ENCODE results near the gene SMIM24.

SMIM24 gene

DNA sequence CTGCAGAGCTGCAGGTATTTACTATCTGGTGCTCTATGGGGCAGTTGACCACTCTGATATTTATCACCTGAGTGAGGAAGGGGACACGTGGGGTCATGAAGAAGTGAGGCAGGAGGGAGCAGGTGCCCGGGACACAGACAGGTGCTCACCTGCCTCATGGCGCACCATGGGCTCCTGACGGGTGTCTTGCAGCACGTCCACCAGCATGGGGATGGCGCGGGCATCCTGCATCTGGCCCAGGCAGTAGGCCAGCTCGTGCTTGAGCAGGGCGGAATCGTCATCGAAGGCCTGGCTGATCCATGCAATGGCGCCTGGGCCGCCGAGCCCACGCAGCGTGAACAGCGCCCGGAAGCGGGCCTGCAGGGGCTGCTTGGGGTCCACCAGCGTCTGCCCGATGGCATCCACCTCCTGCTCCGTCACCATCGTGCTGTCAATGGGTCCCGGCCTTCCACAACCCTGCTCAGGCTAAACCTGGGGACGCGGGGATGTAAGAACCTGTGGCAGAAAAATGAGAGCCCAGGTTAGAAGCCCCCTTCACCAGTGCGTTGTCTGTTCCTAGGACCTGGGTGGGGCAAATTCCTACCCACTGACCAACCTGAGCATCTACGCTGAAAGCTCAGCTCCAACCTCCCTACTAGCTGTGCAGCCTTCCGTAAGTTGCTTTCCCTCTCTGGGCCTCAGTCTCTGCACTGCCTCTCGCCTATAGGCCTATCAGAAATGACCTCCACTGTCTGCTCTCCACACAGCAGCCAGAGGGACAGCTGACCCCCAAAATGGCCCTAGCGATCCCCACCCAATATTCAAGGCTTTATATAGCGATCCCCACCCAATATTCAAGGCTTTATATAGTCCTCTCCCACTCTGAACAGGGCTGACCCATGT, 16.3 kb upstream of the SMIM24 start:
- DNase-seq, result no peak

DNA sequence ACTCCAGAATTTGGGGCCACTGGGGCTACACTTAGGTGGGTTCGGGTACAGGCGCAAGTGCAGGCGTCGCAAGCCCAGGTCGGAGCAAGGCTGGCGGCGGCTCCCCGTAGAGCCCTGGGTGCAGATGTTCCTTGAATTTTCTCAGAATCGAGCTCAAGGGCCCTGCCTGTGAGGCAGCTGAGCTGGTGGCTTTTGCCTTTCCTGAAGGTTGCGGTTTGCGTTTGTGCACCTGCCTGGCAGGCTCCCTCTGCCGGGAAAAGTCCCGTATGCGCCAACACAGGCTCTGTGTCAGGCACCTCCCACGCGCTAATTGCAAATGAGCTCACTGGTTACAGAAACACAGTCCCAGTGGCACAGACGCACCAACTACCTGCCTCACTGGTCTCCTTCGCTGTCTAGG, 14.2 kb upstream of the SMIM24 start:
- DNase-seq, result peak; percentile 63

DNA sequence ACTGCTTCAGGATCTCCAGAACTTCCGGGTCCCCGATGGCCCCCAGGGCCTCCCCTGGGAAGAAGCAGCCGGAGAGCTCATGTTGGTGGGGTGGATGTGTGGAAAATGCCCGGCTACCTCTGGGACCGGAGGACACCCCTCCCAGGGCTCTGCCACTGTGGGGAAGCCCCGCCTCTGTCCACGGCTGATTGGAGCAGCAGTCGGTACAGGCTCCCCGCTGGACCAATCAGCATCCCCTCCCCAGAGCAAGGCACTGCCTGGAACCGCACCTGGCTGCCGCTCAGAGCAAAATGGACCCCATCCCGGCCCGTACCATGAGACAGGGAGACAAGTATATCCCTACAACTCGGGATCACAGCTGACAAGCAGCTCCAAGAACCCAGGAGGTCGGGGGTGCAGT, 13.7 kb upstream of the SMIM24 start:
- DNase-seq, result peak; percentile 44

DNA sequence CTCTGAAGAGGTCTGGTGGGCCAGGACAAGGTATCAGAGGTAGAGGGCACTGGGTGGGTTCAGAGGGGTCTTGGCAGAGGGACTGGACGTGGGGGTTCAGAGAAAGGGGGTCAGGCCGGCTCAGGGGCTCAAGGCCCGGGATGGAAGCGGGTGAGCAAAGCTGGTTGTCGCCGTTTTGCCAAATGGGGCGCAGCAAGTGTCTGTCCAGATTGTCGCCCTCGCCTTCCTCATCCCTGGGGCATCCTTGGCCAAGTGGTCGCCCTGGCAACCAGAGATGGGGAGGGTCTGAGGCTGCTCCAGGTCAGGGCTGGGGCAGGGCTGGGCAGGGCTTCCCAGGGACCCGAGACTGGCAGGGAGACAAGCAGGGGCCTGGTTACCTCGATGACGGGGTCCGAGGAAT, 13.3 kb upstream of the SMIM24 start:
- DNase-seq, result no peak

DNA sequence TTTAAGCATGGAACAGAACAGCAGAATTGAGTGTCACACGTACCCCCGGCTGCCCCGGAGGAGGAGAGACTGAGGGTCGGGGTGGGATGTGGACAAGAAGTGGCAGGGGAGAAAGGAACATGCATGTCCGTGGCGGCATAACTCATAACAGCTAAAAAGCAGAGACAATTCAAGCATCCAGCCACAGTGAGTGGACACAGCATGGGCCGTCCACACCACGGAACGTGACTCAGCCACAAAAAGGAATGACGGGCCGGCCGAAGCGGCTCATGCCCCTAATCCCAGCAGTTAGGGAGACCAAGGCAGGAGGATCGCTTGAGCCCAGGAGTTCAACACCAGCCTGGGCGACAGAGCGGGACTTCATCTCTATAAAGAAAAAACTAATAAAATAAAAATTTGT, 12.6 kb upstream of the SMIM24 start:
- no peak for DNase-seq

DNA sequence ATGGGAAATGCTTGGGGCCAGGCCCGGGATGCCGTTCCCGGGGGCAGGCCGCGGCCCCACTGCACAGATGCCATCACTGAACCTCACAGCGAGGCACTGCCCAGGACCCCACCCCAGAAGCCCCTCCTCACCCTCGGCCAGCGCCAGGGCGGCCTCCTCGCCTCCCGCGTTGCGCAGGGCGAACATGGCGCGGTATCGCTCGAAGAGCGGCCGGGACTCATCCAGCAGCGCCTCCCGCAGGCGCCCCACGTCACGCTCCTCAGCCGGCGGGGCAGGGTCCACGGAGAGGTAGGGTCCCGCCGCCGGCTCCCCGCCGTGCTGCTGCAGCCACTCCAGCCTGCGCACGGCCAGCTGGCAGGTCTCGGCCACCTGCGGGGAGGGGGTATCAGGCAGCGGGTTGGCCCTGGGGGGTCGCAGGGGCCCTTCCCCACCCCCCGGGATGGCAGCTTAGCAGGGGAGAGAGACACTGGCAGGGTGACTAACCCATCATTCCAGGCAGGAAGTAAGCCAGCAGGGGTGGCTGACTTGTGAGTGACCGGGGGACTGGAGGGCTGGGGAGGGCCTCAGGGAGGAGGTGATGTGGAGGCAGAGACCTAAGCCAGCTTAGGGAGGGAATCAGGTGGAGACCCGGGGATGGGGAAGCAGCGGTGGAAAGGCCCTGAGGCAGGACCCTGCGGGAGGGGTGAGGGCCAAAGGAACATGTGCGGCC, 12.0 kb upstream of the SMIM24 start:
- DNase-seq, result no peak

DNA sequence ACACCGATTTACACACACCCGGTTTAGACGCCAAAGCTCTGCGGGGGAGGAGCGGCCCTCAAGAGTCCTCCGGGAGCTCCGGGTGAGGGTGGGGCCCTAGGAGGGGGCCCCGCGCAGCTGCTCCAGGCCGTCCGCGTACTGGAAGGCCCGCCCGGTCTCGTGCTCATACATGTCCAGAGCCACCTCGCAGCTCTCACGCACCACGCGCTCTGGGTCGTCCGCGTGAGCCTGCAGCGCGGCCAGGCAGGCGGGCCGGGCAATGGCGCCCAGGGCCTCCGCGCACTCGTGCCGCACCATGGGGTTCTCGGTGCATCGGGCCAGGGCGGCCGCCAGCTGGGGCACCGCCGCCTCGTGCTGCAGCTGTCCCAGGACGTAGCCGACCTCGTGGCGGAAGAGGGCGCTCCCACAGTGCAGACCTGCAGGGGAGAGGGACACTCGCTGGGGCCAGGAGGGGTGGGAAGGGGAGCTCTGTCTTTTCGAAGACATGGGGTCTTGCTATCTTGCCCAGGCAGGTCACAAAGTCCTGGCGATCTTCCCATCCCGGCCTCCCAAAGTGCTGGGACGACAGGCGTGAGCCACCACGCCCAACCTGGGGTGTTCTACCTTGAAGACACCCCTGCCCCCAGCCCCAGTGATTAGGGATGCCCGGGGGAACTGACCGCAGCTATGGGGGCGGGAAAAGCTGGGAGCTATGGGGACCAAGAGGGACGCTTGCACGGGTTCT, 11.2 kb upstream of the SMIM24 start:
- no peak for DNase-seq

DNA sequence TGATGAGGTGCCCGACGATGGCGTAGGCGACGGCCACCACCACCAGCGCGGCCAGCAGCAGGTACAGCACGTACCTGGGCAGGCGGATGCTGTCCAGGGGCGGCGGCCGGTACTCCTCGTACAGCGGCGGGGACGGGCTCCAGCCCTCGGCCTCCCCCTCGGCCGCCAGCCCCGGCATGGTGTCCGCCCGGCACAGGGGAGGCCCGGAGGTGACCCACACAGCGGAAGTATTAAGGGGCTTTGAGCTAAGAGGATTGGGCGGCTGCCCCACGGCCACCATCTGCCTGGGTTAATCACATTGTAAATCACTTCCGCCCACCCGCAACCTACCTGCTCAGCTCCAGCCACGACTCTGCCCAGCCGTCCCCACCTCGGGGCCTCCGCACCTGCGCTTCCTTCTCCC, 2.9 kb upstream of the SMIM24 start, which contains the start of gene SMIM44:
Gene SMIM44 (minus strand): TSS at position 216 of the 403 bp plus-strand sequence. CDS start 38 bp downstream, at position 178.
- no peak for DNase-seq

DNA sequence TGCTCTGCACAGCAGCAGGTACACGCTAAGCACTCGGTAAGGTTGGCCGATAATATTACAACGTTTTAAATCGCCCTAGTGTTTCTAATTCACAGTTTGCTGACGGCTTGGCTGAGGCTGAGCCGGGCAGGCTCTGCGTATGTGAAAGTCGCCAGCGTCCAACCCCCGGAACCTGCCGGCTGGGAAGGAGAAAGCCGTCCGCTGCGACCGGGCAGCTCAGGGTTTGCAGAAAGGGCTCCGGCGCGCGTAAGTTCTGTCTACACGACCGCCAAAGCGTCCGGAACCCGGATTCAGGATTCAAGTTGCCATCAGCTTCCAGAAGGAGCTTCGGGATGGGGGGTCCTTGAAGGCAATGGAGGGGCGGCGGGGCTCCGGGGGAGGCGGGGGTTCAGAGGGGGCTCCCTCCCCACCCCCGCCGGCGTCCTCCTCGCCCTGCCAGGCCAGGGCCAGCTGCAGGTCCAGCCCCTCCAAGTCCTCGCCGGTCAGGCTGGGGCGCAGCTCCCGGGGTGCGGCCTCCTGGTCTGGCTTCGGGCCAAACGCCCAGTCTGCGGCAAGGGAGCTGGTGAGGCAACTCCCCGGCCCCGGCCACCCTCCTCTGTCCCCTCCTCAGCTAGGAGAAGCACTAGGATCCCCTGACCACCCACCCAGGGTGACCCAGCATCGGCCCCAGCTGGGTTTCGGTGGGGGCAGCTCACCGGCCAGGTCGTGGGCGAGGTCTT, 2.3 kb upstream of the SMIM24 start:
- DNase-seq, result no peak

DNA sequence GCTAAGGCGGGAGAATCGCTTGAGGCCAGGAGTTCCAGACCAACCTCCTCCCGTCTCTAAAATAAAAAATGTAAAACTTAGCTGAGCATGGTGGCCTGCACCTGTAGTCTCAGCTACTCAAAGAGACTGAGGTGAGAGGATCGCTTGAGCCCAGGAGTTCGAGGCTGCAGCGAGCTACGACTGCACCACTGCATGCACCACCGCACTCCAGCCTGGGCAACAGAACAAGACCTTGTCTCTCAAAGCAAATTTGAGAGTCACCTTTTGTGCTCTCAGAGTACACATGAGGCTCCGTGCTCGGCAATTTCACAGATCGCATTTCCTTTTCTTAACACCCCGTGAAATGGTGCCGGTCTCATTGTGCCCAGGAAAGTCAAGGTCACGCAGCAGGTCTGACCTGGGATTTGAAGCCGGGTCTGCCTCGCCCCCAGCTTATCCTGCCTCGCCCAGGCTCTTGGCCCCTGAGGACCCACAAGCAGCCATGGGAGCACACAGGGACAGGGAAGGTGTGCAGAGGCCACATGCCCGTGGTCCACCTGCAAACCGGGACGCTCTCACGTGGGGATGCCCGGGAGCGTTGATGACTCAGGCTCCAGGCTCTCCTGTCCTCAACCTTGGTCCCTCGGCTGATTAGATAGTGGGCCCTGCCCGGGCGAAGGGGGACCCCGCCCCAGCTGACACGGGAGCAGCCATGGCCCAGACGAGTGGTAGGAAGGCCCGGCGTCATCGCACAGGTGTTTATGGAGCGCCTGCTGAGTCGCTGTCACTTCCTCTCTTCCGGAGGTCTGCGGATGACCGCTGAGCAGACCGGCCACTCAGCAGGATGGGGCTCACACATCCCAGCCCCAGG, 1.1 kb upstream of the SMIM24 start:
- no peak for DNase-seq

DNA sequence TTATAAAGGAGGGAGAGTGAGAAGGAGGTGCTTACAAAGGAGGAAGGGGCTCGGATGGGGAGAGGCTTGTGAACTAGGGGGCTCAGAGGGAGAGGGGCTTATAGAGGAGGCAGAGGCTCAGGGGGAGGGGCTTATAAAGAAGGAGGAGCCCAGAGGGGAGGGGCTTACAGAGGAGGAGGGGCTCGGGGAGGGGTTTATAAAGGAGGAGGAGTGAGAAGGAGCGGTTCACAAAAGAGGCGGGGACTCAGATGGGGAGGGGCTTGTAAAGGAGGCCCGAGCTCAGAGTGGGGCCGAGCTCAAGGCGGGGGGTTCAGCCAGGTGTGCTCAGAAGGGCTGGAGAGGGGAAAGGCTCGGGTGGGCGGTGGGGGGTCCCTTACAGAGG, 500 bp downstream of the SMIM24 start:
- DNase-seq, result peak; percentile 41

DNA sequence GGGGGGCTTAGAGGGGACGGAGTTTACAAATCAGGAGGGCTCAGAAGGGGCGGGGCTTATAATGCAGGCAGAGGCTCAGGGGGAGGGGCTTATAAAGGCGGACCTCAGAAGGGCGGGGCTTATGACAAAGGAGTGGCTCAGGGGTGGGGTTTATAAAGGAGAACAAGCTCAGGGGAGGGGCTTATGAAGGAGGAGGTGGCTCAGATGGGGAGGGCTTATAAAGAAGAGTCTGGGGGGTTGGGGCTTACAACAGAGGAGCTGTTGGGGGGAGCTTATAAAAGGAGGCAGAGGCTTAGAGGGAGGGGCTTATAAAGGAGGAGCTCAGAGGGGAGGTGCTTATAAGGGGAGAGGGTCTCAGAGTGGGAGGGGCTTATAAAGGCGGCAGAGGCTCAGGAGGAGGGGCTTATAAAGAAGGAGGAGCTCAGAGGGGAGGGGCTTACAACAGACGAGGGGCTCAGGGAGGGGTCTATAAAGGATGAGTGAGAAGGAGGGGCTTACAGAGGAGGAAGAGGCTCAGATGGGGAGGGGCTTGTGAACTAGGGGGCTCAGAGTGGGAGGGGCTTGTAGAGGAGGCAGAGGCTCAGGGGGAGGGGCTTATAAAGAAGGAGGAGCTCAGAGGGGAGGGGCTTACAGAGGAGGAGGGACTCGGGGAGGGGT, 1.0 kb downstream of the SMIM24 start:
- DNase-seq, result peak; percentile 70

DNA sequence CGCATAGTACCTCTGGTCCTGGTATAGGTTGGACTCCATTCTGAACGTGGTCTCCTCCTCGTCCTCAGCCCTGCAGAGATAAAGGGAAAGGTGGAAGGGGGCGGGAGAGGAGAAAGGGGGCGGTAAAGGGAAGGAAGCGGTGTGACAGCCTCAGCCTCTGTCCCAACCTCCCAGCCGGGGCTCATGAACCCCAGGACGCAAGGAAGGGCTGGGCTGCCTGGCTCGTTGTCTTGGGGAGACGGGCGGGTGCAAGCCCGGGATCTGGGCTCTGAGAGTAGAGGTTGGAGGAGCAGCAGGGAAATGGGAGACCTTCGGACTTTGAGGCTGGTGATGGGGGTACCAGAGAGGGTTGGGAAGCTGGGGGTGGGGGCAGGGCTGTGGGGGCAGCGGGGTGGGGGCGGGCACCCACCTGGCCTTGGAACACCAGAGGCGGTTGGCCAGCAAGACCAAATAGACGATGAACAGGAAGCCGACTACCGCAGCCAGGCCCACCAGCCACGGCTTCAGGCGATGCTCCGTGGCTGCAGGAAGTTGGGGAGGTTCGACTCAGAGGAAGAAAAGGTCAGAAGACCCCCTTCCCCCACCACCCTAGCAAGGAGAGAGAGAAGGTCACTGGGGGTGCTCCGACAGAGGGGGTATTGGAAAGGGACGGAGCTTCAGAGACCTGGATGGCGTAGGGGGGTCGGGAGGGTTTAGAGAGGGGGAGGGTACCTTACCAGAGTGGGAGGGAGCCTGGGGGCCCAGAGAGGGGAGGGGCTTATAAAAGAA, 1.7 kb downstream of the SMIM24 start:
- peak; percentile 16 for DNase-seq

DNA sequence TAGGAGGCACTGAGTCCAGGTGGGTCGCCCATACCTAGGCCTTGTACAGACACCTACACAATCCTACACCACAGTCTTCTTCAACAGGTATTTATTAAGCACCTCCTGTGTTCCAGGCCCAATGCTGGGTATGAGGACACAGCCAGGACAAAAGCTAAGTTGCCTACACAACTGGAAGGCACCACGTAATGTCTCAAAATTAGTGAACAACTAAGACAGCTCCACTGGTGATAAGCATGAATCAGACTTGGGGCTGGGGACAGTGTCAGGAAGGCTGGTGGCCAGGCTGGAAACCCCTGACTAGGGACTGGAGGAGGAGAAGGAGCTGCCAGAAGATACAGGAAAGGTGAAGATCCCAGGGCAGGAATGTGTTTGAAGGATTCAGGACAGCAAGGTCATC, 2.4 kb downstream of the SMIM24 start:
- DNase-seq, result no peak

DNA sequence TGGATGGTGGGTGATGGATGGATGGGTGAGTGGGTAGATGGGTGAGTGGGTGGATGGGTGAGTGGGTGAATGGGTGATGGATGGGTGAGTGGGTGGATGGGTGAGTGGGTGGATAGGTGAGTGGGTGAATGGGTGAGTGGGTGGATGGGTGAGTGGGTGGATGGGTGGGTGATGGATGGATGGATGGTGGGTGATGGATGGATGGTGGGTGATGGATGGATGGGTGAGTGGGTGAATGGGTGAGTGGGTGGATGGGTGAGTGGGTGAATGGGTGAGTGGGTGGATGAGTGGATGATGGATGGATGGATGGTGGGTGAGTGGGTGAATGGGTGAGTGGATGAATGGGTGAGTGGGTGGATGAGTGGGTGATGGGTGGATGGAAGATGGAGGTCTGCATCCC, 2.8 kb downstream of the SMIM24 start:
- DNase-seq, result no peak

DNA sequence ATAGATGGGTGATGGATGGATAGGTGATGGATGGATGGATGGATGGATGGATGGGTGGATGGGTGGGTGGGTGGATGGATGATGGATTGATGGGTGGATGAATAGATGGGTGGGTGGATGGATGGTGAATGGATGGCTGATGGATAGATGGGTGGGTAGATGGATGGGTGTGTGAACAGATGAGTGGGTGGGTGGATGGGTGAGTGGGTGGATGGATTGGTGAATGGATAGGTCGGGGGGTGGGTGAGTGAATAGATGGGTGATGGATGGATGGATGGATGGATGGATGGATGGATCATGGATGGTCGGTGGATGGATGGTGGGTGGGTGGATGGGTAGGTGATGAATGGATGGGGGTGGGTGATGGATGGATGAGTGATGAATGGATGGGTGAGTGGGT, 3.5 kb downstream of the SMIM24 start:
- DNase-seq, result no peak

DNA sequence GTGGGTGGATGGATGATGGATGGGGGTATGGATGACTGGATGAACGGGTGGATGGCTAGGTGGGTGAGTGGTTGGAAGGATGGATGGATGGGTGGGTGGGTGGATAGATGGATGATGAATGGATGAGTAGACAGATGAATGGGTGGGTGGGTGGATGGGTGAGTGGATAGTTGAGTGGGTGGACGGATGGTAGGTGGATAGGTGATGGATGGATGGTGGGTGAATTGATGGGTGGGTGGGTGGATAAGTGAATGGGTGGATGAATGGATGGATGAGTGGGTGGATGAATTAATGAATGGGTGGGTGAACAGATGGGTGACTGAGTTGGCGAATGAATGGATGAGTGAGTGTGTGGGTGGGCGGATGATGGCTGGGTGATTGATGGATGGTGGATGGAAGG, 4.9 kb downstream of the SMIM24 start:
- no peak for DNase-seq

DNA sequence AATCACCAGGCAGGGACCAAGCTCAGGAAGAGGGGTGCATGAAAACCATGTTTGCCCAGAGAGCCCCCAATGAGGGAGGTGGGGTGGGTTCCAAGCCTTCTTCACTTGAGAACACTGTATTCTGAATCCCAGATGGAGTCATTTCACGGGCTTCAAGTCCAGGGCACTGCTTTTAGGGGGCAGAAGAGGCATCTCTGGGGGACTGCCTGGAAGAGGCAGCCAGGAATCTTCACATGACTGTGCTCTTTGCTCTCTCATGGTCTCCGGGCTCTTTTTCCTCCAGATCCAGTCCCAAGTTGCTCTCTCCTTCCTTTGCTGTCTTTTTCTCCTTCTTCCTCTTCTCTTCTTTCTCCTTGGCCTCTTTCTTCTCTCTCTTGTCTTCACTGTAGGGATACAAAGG, 5.7 kb downstream of the SMIM24 start:
- no peak for DNase-seq

DNA sequence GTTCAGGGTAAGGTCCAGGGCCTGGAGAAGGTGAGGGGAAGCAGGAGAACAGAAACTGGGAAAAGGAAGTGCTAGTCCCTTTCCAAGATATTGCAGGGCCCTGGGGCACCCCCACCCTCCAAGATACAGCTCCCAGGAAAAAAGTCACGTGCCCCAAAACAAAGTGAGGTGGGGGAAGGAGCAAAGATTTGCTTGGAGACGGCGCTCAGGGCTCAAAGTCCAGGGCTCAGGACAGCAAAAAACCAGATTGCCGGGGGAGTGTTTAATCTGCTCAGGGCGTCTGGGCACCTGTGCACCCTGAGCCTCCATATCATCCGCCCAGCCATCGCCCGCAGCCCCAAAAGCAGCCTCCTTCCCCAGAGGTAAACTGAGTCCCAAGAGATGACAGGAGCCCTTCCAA, 6.3 kb downstream of the SMIM24 start:
- no peak for DNase-seq

DNA sequence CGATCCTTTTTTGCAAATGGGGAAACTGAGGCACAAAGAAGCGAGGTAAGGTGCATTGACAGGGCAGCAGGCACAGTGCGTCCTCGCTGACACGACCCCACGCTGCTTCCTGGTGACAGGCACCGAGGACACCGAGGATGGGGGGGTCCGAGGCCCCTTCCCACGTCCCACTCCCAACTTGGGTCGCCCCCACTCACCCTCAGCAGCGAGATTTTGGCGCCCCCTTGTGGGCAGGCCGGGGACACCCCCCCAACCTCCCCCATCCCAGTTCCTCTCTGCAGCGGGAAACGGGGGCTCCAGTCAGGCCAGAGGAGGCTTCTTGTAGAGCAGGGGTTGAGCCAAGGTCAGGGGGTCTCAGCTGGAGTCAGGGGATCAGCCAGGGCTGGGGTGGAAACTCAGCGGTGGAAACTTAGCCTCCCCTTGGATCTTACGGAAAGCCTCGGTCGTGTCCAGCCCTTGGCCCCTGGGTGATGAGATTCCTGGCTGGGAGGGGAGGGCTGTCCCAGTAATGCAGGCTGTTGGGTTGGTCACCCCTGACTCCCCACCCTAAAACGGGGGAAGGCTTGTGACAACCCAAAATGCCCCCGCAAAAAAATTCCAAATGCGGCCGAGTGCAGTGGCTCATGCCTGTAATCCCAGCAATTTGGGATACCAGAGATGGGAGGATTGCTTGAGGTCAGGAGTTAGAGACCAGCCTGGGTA, 8.2 kb downstream of the SMIM24 start:
- peak; percentile 34 for DNase-seq
